Activated CD4-positive, CD25-positive, alpha-beta regulatory T cell (primary cell): Measurements from ENCODE around the gene SLC31A1.

Experiments
- DNase-seq, 4 experiments: peaks; one replicate each; lab custom pipeline; 2025; lab: John Stamatoyannopoulos, UW

The SLC31A1 gene

DNA sequence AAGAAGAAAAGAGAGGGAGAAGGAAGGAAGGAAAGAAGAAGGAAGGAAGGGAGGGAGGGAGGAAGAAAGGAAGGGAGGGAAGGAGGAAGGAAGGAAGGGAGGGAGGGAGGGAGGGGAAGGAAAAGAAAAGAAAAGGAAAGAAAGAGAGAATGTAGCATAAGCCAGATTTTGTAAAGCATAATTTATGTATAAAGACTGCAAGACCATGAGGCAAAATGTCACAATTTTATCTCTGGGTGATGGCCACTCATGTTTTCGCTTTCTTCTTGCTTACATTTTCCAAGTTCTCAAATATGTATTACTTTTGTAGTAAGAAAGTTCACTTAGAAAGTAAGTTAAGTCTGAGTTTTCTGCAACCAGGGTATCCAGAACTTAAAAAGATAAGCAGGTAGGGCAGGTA, 85.2 kb downstream of the SLC31A1 start:
- no peak for DNase-seq

GRCh38 chr9:113307396-113307975, 86.1 kb downstream of the SLC31A1 start:
- DNase-seq, result no peak

DNA sequence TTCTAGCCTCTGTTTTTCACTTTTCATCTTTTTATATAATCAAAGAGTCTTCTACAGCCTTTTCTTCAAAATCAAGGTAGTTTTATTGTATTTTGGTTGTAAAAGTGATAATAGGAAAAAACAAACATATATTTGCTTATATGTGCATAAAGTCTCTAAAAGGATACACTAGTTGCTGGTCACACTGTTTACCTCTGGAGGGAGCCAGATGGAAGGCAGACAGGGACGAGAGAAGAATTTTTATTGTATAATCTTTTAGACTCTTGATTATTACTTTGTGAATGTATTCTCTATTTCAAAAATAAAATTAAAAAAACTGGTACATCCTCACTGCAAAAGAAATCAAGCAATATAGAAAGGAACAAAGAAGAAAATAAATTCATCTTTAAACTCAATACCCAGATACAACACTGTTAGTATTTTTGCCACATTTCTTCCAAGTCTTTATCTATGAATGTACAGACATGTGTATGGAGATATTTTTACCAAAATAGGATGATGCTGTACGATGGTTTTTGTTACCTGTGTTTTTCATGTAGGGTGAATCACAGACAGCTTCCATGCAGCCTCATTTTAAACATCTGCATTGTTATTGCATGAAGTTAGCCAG, 88.0 kb downstream of the SLC31A1 start:
- no peak for DNase-seq

DNA sequence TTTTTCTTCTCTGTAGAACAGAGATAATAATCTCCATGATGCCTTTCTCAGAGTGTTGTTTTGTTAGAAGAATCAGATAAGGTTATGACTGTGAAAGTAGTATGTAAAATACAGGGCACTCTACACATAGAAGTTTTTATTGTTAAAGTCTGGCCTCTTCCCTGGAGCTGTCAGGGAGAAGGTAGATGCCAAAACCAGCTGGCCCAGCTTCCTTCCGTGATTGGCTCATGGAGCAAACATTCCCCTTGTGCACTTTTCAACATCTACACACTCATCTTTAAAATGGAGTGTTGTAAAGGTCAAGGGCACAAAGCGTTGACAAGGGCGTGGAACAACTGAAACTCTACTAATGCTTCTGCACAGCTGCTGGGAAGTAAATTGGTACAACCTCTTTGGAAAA, 89.2 kb downstream of the SLC31A1 start:
- DNase-seq, result no peak

DNA sequence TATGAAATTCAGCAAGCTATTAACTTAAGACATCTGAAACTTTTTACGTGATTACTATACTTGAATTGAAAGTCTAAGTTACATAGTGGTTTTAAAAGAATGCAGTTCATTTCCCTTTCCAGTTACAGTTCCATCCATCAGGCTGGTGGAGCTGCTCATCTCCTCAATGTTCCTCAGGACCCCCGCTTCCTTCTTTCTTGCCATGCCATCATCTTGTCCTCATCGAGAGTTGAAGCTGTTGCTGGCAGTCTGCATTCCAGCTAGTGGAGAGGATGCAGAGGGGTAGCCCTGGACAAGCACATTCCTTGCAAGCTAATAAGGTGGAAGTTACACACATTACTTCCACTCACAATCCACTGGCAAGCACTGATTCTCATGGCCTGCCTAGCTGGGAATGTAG, 90.6 kb downstream of the SLC31A1 start:
- DNase-seq, result no peak

- DNase-seq, result no peak
These were observed 91.9 kb downstream of the SLC31A1 start for GRCh38 chr9:113313261-113313660.
